Measurements from ENCODE around the gene TRIML1. TPM values are rescaled to one million over a fixed set of nuclear protein-coding genes. Genes with fewer than 3 reads are reported as not detected.
A peak's percentile ranks its signal among the peaks of the same experiment; 100 is the strongest.

Gene TRIML1
- total and polyA plus RNA-seq, 12 donors = not detected

GRCh38 chr4:188190461-188190860 is 51.2 kb downstream of the TRIML1 start:
- ATAC-seq = peak in 1 of 8 donors; percentile 28
- Histone ChIP-seq H3K9me3 (no peaks in the 10 kb centered on the region), H3K4me3 (no peak overlapping the region), H3K36me3 (no peaks in the 10 kb centered on the region), H3K4me1 (peaks cover 0 to 15% (median 0%) of the 10 kb centered on the region in 9 donors), H3K27me3 (peaks cover 0 to 3% (median 0%) of the 10 kb centered on the region in 7 donors), H3K27ac (no peak overlapping the region)
- no peak for TF ChIP-seq CTCF (IDR thresholded peaks at IDR 0.05)
- no peak for DNase-seq
- intact Hi-C loops (cut with DNase I) = no loop called here
- 38 to 59% methylated on average over 3 of the region's 3 CpGs for WGBS, 2 donors

- Histone ChIP-seq H3K9me3 (peaks cover 0 to 3% (median 0%) of the 10 kb centered on the region in 11 donors), H3K4me1 (peaks cover 0 to 23% (median 0%) of the 10 kb centered on the region in 9 donors), H3K27me3 (peaks cover 0 to 11% (median 5%) of the 10 kb centered on the region in 7 donors), H3K4me3 (no peak overlapping the region), H3K27ac (no peak overlapping the region), H3K36me3 (no peaks in the 10 kb centered on the region)
- ATAC-seq (no peak), DNase-seq (no peak)
- WGBS, 2 donors = 85 to 88% methylated on average over 5 of the region's 5 CpGs
- no peak for TF ChIP-seq CTCF (IDR thresholded peaks at IDR 0.05)
- intact Hi-C loops (cut with DNase I) = no loop called here
These were observed 55.2 kb downstream of the TRIML1 start for GRCh38 chr4:188194421-188194820.

DNA sequence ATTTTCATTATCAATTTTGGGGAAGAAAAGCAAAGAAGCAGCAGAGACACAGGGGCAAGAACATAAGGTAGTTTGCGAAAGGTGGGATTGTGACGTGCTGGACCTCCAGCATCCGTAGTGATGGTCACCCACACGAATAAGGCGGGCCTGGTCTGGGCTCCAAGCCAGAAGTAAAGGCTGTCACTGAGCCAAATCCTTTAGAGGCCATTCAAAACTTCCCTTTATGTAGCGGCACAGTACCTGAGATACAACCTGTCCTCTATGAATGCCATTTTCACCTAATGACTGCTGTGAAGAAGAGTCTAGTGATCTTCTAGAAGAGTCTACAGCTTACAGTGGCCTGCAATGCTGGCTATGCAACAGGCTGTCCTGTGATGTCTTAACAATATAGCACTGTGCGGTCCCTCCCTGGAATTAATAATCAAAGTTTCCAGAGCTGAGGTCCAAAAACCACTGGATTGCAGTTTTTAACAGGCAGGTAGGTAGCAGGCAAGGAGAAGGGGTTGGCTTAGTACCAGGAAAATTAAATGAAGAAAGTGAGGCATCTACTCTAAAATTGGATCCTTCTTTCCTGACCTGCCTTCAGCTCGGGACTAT is 56.2 kb downstream of the TRIML1 start:
- ATAC-seq (no peak), DNase-seq (no peak)
- peaks cover 0 to 3% (median 0%) of the 10 kb centered on the region in 11 donors for H3K9me3 ChIP-seq
- WGBS, 2 donors = 30 to 43% methylated on average over 8 of the region's 8 CpGs
- no peak for TF ChIP-seq CTCF (IDR thresholded peaks at IDR 0.05)
- peaks cover 0 to 11% (median 5%) of the 10 kb centered on the region in 7 donors for H3K27me3 ChIP-seq
- no peak overlapping the region for H3K27ac ChIP-seq
- no peak overlapping the region for H3K4me3 ChIP-seq
- H3K36me3 ChIP-seq = no peaks in the 10 kb centered on the region
- H3K4me1 ChIP-seq = peaks cover 0 to 18% (median 0%) of the 10 kb centered on the region in 9 donors
- intact Hi-C loops (cut with DNase I) = no loop called here

GRCh38 chr4:188196134-188196735 is 57.0 kb downstream of the TRIML1 start:
- WGBS, 2 donors = 29 to 32% methylated on average over 13 of the region's 13 CpGs
- intact Hi-C loops (cut with DNase I) = no loop called here

More at GRCh38 chr4:188196134-188196735, 57.0 kb downstream of the TRIML1 start:
- Histone ChIP-seq H3K36me3 (no peaks in the 10 kb centered on the region), H3K9me3 (peaks cover 0 to 3% (median 0%) of the 10 kb centered on the region in 11 donors), H3K4me1 (peaks cover 0 to 12% (median 0%) of the 10 kb centered on the region in 9 donors), H3K27me3 (peaks cover 0 to 11% (median 5%) of the 10 kb centered on the region in 7 donors), H3K27ac (no peak overlapping the region), H3K4me3 (no peak overlapping the region)
- TF ChIP-seq CTCF (IDR thresholded peaks at IDR 0.05) = no peak
- ATAC-seq = no peak
- no peak for DNase-seq

Other genes starting within 250 kb of the TRIML1 start
- gene ZFP42, start 143.7 kb upstream of the TRIML1 start, total RNA-seq = under 1 TPM in 1 of 10 donors, not detected in 9; 0.09 TPM
- not detected for gene ZFP42, start 143.7 kb upstream of the TRIML1 start, polyA plus RNA-seq
- not detected for gene TRIML2, start 29.8 kb upstream of the TRIML1 start, total RNA-seq
- gene TRIML2, start 29.8 kb upstream of the TRIML1 start, polyA plus RNA-seq = under 1 TPM in 1 of 2 donors, not detected in 1; 0.01 TPM